MCF 10A (cell line): ENCODE results near the gene CLEC16A. TPM values are rescaled to one million over a fixed set of nuclear protein-coding genes. Genes with fewer than 3 reads are reported as not detected.

ENCODE experiments used
- BruUV-seq: library from RNA; stranded (reverse); fragments of 400-500 nt; replicated peaks from 2 replicates; lab custom pipeline; 2021; lab: Mats Ljungman, UMichigan
- CTCF ChIA-PET: fragments of 300-600 bp; sonication (Branson Sonifier 250); formaldehyde crosslinking; extraction: SDS; loops from one replicate; lab custom pipeline; 2021; ENCODE audit warnings: antibody characterized with exemption, inconsistent platforms; lab: Yijun Ruan, JAX
- POLR2A ChIA-PET: fragments of 300-600, 350-650 bp; sonication (Branson Sonifier 250); formaldehyde crosslinking; extraction: SDS; loops from one replicate; lab custom pipeline; 2020; ENCODE audit warnings: antibody characterized with exemption, inconsistent platforms; lab: Yijun Ruan, JAX
- DNase-seq: peaks from one replicate; pipeline ENCODE4 v3.0.0-alpha.2; 2018; ENCODE audit not compliant: unreplicated experiment
- H3K27ac Mint-ChIP-seq: one replicate; pipeline ENCODE4 v1.8.0; 2022; ENCODE audit warnings: mild to moderate bottlenecking, low read depth, mixed read lengths; ENCODE audit not compliant: unreplicated experiment
- H3K27me3 Mint-ChIP-seq: one replicate; pipeline ENCODE4 v1.8.0; 2022; ENCODE audit warnings: mixed read lengths; ENCODE audit not compliant: insufficient read depth, unreplicated experiment
- H3K36me3 Mint-ChIP-seq: one replicate; pipeline ENCODE4 v1.8.0; 2022; ENCODE audit warnings: mild to moderate bottlenecking, moderate library complexity, mixed read lengths; ENCODE audit not compliant: insufficient read depth, unreplicated experiment
- H3K4me1 Mint-ChIP-seq: one replicate; pipeline ENCODE4 v1.8.0; 2022; ENCODE audit warnings: mixed read lengths; ENCODE audit not compliant: insufficient read depth, unreplicated experiment
- H3K4me3 Mint-ChIP-seq: one replicate; pipeline ENCODE4 v1.8.0; 2022; ENCODE audit warnings: mild to moderate bottlenecking, moderate library complexity, mixed read lengths; ENCODE audit not compliant: unreplicated experiment
- H3K9me3 Mint-ChIP-seq: one replicate; pipeline ENCODE4 v1.8.0; 2022; ENCODE audit warnings: mixed read lengths; ENCODE audit not compliant: unreplicated experiment
- intact Hi-C: fragments of 100-400 bp; cut with micrococcal nuclease; formaldehyde crosslinking; loops from 2 replicates; pipeline ENCODE4 v1.14.1; 2022
- total RNA-seq: library from RNA; stranded (reverse); gene quantifications from 2 replicates; pipeline ENCODE4 v1.2.3, GENCODE V29; 2022
- TF ChIP-seq, protein P1 (sequence below): fragments of 200-600 bp; IDR thresholded peaks from one replicate; pipeline ENCODE4 v1.8.0; 2022; ENCODE audit warnings: antibody characterized with exemption, mild to moderate bottlenecking; ENCODE audit not compliant: unreplicated experiment

The CLEC16A gene
- total RNA-seq, 1 experiment from 2014 or later = 32.4 TPM

DNA sequence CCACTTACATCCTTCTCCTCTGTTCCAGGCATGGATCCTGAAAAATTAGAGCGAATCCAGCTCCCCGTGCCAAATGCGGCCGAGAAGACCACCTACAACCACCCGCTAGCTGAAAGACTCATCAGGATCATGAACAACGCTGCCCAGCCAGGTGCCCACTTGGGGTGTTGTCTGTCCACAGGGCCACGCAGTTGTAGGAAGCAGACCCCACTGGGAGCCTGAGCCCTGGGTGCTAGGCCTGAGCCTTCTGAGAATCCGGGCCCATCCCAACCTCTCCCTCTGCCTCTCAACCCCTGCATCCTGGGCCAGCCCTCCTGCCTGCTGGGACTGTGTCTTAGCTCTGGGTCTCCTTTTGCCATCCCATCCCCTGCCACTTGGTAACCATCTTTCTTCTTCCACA is 95.4 kb downstream of the CLEC16A start:
- intact Hi-C loops = no loop called here
- POLR2A ChIA-PET = interaction anchor here (1.4 kb wide), 1 partner anchor 95 kb away, joined by 5 read pairs; no protein-coding TSS in a partner anchor
- Mint-ChIP-seq H3K27ac (no peak overlapping the region), H3K4me1 (peaks cover 23% of the 10 kb centered on the region), H3K4me3 (no peak overlapping the region), H3K27me3 (no peaks in the 10 kb centered on the region), H3K36me3 (peaks cover 56% of the 10 kb centered on the region), H3K9me3 (no peaks in the 10 kb centered on the region)
- TF ChIP-seq, protein P1, sequence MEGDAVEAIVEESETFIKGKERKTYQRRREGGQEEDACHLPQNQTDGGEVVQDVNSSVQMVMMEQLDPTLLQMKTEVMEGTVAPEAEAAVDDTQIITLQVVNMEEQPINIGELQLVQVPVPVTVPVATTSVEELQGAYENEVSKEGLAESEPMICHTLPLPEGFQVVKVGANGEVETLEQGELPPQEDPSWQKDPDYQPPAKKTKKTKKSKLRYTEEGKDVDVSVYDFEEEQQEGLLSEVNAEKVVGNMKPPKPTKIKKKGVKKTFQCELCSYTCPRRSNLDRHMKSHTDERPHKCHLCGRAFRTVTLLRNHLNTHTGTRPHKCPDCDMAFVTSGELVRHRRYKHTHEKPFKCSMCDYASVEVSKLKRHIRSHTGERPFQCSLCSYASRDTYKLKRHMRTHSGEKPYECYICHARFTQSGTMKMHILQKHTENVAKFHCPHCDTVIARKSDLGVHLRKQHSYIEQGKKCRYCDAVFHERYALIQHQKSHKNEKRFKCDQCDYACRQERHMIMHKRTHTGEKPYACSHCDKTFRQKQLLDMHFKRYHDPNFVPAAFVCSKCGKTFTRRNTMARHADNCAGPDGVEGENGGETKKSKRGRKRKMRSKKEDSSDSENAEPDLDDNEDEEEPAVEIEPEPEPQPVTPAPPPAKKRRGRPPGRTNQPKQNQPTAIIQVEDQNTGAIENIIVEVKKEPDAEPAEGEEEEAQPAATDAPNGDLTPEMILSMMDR = no peak
- CTCF ChIA-PET = interaction anchor here (1.5 to 2.8 kb wide), 2 partner anchors 76 to 216 kb away, joined by 6 to 8 read pairs; partner anchors contain the start of gene SOCS1
- no TSS peak for BruUV-seq
- no peak for DNase-seq

DNA sequence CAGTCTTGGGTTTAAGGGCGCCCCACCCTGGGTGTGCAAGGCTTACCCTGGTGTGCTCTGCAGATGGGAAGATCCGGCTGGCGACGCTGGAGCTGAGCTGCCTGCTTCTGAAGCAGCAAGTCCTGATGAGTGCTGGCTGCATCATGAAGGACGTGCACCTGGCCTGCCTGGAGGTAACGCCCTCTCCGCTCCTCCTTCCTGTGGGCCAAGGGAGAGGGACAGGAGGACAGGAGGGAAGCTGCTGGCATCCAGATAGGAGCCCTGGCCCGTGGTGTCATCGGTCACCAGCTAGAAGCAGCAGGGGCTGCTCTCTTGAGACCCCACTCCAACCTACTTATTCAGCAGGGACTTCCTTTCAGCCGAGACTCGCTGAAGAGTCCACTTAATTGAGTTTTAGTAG is 97.8 kb downstream of the CLEC16A start:
- CTCF ChIA-PET = no interaction called here
- TF ChIP-seq, protein P1 = no peak
- H3K27me3 Mint-ChIP-seq = no peaks in the 10 kb centered on the region
- BruUV-seq = no TSS peak
- intact Hi-C loops = no loop called here
- H3K4me1 Mint-ChIP-seq = peaks cover 12% of the 10 kb centered on the region
- no peak for DNase-seq
- peaks cover 66% of the 10 kb centered on the region for H3K36me3 Mint-ChIP-seq
- no peak overlapping the region for H3K4me3 Mint-ChIP-seq
- no peak overlapping the region for H3K27ac Mint-ChIP-seq
- POLR2A ChIA-PET = no interaction called here
- no peaks in the 10 kb centered on the region for H3K9me3 Mint-ChIP-seq

DNA sequence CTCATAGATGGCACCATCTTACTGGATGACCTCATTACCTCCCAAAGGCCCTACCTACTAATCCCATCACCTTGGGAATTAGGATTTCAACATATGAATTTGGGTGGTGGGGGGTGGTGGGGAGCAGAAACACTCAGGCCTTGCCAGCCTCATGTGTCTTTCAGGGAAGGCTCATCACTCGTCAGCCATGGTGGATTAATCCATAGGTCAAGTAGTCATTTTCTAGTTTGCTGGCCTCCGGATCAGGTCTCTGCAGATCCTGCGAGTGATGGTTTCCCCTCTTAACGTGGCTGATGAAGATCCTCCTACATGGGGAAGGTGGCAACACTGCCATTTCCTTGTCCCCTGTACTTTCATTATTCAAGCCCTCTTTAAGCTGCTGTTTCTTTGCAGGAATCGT is 101.1 kb downstream of the CLEC16A start:
- TF ChIP-seq, protein P1 = no peak
- no peak for DNase-seq
- Mint-ChIP-seq H3K4me1 (peaks cover 5% of the 10 kb centered on the region), H3K27ac (no peak overlapping the region), H3K9me3 (no peaks in the 10 kb centered on the region), H3K27me3 (no peaks in the 10 kb centered on the region), H3K4me3 (no peak overlapping the region), H3K36me3 (peaks cover 67% of the 10 kb centered on the region)
- POLR2A ChIA-PET = interaction anchor here (0.9 kb wide), 1 partner anchor 12 kb away, joined by 3 read pairs; no protein-coding TSS in a partner anchor
- intact Hi-C loops = no loop called here
- no TSS peak for BruUV-seq
- CTCF ChIA-PET = interaction anchor here (0.6 kb wide), 1 partner anchor 401 kb away, joined by 3 read pairs; no protein-coding TSS in a partner anchor

DNA sequence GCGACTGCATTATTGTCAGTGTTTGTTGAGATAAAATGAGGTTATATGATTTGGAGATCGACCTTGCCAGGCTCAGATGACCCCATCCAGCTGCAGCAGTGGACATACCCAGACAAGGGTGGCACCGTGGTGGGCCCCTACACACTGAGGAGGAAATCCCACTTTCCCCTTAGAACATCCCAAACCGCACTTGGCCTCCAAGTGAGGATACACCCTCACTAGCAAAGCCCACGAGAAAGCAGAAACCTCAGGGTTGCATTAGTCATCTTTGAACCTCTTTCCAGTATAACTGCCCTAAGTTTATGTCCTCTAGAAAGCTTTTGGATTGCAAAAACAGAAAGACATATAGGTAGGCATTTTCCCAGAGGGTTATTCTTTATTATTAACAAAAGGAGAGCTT is 101.5 kb downstream of the CLEC16A start:
- ChIA-PET POLR2A (no interaction called here), CTCF (no interaction called here)
- H3K36me3 Mint-ChIP-seq = peaks cover 67% of the 10 kb centered on the region
- BruUV-seq = no TSS peak
- no peak for DNase-seq
- no peak overlapping the region for H3K4me3 Mint-ChIP-seq
- H3K9me3 Mint-ChIP-seq = no peaks in the 10 kb centered on the region
- peaks cover 5% of the 10 kb centered on the region for H3K4me1 Mint-ChIP-seq
- no peak overlapping the region for H3K27ac Mint-ChIP-seq
- intact Hi-C loops = no loop called here
- TF ChIP-seq, protein P1 = no peak
- no peaks in the 10 kb centered on the region for H3K27me3 Mint-ChIP-seq
